Stimulated activated CD8-positive, alpha-beta memory T cell treated with anti-CD3 and anti-CD28 coated beads, Interleukin-4, amount 100 ng/mL, for 48 hours (primary cell): ENCODE data around the gene NSF.
"Not testable (repeated sequence)": the region's sequence is repeated elsewhere in the genome, so short reads cannot be mapped to it uniquely, and the experiment has no call there.

Source experiments
- DNase-seq: peaks from one replicate; pipeline ENCODE4 v3.0.0-alpha.2; 2020

The NSF gene

DNA sequence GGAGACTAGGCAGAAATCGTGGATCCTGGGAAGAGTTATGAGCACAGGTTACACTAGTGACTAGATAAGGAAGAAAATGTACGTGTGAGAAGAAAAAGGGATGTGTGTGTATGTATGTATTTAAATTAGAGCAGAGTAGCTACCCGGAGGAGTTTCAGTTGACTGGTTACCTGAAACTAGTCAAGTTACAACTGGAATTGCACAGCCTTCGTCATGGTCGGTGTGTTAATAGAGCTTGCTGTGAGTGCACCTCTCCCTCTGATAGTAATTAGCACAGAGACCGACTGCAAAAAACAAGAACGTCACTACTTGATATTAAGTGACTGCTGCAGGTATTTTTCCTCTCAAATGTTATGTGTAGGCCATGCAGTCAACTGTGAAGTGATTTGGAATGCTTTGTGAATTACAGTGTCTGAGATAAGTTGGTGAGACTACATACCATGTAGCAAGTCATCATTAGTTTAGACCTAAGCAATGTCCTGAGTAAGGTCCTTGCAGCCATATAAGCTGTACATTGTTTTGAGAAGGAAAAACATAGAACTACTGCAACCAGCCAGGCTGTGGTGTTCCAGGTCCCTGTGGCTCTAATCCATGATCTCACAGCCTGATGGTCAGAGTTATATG, 132.3 kb downstream of the NSF start:
- no peak for DNase-seq

DNA sequence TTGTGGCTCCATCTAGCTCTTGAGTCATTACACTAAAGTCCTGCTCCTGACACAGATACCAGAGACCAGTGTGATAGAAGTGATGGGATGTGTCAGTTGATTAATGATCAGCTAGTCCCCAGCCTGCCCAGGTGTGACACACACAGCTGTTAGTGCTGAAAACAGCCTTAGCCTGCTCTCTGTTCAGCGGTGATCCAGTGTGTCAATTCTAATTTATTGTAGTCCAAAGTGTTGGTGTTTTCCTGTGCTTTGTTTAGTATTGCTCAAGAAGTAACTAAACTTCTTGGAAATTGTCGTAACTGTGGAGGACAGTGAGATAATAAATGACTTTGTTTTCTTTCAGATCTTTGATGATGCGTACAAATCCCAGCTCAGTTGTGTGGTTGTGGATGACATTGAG, 135.7 kb downstream of the NSF start:
- DNase-seq: no peak

DNA sequence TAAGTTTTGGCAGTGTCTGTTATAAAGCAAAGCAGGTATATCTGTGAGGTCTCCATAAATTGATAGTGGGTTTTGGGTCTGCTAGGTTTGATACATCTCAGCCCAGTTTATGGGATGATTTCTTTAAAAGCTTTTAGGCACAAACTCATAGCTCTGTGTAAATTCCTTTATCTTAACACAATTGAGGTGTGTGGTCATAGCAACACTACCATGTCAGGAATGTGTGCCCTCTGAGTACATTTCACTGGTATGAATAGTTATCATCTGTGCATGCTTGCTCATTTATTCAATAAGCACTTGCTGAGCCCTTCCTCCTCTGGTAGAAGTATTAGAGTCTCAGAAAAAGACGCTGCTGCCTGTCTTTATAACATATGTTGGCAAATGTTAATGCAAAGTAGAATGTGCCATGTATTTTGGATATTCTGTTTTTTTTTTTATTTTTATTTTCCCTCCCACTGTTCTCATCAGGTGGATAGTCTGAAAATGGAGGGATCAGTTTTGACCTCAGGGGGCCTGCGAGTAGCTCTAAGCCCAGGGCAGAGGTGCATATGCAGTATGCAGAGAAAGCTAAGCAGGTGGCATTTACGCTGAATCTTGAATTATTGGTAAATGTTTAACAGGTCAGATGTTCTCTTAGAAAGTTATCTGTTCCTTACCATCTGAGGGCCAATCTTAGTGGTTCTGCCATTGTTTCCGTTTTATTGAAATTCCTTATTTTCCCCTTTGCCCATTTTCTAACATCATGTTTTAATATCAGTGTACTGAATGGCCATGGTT, 137.3 kb downstream of the NSF start:
- no peak for DNase-seq

DNA sequence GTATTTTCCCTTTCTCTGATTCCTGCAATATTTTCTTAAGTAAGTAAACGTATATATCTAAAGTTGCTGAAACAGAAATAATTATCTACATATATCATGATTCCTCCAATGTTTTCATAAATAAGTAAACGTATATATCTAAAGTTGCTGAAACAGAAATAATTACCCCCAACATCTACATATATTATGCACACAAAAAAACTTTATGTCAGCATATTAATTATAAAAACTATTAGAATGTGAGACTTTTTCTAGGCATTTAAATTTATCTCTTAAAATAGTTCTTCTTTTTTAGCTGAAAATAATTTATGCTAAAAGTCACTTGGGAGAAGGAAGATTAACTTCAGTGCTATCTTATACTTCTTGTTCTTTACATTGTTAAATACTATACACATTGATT, 139.6 kb downstream of the NSF start:
- DNase-seq: no peak

DNA sequence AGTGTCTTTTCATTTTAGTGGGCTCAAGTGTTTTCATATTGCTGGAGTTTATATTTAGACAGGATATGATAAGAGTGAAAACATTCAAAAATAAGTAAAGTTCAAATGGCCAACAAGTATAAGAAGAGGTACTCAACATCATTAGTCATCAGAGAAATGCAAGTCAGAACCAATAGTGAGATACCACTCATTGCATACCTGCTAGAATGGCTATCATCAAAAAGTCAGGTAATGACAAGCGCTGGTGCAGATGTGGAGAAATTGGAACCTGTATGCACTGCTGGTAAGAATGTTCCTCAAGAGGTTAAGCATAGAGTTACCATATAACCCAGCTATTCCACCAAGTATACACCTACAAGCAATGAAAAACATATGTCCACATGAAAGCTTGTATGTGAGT, 140.2 kb downstream of the NSF start:
- no peak for DNase-seq

DNA sequence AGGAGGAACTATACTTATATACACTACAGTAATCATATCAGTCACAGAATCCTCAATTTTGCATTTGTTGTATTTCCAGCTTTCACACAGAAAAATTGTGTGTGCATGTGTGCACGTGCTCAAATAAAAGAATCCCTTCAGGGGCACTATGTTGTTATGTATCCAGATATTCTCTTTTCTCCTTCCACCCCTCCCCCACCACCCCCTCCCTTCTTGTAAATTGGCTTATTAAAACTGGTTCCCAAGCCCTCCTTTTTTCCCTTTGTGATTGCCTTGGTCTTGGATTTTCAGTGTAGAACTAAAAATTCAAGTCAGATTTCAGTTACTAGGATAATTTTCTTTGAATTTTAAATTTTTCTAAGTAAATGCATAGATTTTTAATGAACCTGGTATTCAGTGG, 141.7 kb downstream of the NSF start:
- DNase-seq: no peak

DNA sequence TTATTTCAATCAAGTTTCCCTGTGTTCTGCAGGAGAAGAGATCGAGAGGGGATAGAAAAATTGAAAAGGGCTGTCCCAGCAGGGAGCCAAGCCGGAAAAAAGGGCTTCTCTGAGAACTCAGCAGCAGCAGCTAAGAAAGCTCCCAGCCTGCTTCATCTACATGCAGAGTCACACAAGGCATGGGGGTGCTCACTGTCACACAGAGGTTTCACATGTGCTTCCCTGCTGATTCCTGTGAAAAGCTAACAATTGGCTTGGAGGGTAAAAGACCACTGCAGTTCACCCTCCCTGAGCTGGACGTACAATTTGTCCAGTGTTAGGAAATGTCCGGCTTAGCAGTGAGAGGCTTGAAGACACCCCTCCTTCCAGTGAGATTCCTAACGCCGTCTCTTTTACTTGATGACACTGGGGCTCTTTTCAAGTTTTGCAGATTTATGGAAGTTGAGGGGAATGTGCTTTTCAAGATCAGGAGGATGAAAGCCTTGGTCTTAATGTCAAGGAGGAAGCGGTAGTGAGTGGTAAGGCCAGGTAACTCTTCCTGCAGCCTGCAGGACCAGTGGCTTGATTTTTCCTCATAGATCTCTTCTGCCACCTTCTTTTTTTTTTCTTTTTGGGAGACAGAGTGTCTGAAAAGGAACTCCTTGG, 142.4 kb downstream of the NSF start:
- no peak for DNase-seq

DNA sequence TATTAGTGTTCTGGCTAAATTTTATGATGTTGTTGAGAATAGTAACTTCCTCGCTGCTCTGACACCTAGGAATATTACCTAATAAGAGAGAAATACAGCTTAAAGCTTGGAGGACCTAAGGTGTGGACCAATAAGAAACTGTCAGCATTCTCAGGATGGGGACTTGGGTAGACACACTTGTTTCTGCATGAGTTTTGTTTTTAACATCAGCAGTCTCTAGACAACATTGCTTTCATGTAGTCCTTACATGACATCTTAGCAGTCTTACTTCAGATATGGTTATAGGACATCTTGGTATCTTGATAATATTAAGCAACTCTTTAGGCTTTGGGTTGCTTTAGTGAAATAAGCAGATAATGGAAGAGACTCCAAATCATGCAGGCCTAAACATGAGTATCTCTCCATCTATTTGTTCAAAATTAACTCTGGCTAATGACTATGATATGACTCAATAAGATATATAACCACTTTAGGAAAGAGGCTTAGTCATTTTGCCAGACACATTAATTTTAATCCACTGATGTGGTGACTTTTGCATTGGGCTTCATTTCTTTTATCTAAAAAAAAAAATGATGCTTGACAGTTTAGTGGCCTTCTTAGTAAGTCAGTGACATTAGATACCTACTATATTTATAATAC, 143.5 kb downstream of the NSF start:
- DNase-seq: no peak

DNA sequence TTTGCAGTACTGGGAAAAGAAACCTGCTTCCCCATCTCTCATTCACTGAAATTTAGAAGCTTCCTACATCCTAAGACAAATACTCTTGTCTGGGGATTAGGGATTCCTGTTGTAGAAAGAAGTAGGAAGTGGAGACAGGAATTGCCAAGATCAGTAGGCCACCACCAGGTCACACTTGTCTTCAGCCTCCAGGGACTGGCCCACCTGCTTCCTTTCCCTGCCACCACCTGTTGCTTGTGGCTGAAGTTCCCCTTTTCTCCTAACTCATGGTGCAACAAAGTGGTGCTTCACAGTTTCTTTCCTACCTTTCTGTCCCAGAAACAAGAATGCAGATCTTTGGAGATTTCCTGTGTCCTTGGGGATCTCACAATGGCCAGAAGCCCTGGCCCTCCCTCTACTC, 145.6 kb downstream of the NSF start:
- no peak for DNase-seq

DNA sequence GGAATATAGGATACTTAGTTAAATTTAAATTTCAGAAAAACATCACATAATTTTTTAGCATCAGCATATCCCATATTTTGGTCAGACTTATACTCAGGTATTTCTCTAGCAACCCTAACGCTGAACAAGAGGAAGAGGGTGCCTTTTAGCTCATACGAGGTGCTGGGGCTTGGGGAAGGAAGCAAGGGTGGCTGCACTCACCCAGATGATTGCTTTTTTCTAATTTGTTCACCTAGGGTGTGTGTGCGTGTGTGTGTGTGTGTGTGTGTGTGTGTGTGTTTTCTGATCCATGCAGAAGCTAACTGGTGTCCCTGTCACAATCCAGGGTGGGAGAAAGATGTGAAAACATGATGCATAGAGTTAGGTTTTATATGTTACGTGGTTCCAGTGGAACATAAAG, 146.9 kb downstream of the NSF start:
- no peak for DNase-seq

DNA sequence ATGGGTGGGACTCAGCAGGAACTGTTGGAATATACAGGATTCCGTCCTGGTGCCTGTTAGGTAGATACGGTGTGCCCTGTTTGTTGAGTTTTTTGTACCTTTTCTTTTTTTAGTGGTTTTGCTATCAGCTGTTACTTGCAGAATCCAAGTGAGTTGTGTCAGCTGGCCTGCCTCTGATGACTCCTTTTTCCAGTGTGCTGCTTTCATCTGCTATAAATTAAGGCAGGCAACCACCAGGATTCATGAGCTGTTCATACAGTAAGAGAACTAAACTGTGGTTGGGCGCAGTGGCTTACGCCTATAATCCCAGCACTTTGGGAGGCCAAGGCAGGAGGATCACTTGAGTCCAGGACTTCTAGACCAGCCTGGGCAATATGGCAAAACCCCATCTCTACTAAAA, 148.1 kb downstream of the NSF start:
- DNase-seq: no peak

DNA sequence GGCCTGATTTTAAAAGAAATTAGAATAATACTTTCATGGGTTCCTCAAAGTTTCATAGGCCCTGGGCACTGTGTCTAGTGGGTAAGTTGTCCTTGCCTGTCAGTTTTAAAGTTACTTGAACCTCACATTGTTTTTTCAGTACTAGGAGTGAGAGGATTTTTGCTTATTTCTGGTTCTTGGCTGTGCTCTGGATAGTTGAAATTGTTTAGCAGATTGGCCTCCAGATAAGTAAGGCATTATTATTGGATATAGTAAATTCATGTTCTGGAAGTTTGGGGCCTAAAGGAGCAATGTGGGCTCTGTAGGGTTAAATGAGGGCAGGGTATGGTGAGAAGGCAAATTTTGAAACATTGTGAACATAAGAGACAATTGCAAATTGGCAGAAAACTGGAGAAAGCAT, 149.5 kb downstream of the NSF start:
- no peak for DNase-seq

DNA sequence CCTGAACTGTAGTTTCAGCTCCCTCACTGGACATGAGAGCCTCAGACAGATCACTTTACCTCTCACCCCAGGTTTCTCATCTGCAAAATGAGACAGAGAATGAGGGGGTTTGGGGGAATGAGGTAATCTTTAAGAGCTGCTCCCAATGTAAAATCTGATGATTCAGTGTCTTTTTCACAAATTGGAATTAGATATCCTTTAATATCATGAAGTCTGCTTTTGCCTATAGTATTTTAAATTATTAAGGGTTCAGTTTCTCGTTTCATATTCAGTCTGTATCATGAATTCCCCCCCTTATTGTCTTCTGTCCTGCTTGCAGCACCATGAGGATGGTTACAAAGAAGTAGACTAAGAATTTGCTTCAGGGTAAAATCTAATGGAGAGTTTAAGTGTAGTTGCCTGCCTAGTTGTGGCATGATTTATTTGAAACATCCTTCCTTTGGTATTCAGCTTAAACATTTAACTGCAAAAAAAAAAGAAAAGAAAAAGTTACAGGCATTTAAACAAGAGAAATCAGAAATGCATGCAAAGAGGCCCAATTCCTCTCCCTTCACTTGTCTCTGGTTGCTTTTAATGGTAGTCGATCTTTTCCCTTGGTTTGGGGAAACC, 150.8 kb downstream of the NSF start:
- no peak for DNase-seq

DNA sequence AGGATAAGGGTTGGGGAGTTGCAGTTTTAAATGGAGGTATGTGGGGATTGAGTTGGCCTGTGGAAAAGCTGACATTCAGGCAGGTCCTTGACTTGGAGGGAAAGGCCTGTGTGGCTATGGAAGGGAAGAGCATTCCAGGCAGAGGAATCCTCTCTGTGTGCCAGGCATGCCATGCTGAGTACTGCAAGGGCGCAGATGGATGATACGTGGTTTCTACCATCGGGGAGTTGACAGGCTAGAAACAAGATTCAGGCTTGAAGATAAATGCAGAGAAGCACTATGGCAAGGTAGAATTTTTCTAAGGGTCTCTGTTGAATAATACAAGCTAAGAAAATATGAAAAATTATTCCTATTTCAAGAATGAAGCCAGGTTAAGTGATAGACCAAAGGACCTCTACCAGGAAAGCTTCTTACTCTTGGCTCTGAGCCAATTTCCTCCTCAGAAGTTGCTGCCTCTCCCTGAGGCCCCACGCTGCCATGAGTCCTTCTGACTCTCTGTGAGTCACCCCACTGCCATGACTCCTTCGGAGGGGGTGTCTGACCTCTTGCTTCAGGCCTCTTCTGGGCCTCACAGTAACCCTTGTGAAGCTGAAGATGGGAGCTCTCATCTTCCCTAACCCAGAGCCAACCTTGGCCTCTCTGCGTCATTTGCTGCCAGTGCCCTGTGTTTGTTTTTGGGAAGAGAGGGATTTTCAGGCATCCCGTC, 152.2 kb downstream of the NSF start:
- no peak for DNase-seq

DNA sequence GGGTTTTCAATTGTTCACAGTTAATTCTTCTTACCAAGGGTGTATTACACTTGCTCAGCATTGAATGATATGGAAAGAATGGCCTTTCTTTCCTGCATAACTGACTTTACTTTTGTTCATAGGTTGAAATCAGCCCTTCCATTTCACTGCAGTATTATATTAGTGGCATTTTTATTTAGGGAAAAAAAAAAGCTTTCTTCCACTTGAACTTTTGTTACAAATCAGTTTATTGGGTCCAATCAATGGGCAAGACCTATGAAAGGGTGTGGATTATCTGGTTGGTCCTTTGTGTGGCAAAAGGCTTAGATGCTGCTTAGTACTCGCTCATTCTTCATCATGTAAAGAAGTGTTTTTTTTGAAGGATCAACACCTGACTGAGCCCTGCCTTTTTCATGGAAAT, 154.0 kb downstream of the NSF start:
- no peak for DNase-seq

DNA sequence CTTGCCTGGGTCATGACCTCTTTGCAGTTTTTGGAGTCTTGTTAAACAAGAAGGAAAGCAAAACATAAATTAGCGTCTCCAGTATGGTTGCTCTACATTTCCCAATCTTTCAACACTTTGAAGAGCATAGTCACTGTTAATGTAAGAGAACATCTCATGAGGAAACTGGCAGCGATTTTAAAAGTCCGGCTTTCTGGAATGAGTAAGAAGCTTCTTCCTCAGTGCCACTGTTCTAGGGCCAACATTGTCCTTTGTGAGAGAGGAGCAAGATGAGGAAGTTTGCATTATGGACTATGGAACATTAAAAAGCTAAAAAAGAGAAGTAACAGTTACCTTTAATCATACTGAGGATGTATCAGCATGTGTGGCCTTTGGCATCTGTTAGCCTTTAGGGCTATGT, 154.9 kb downstream of the NSF start:
- no peak for DNase-seq

DNA sequence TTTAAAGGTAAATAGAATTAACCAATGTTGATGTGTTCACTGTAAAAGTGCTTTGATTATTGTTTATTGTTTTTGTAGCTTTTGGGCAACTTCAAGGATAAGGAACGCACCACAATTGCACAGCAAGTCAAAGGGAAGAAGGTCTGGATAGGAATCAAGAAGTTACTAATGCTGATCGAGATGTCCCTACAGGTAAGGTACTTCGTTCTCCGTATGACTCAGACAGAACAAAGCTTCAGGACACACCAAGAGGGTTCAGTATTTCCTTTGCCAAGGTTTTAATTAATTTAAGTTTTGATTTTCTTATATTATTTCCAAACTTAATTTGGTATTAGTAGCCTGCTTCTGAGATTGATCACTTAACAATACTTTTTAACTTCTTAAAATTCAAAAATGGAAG, 161.0 kb downstream of the NSF start:
- DNase-seq: no peak

DNA sequence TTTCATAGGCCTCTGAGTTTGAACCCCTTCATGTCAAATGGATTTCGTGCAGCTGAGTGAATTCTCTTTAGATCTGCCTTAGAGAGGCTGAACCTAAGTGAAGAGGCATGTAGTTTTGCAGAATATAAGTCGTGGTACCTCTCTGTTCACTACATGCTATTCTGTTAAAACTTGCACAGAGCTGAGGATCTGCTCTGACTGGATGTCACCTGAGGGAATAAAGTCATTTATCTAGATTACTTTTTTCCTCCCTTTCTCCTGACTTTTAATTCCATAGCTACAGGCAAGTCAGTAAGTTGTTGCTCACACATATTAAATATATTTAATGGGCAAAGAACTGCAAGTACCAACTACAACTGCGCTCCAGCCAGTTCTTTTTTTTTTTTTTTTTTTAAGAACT, 163.3 kb downstream of the NSF start:
- no peak for DNase-seq

DNA sequence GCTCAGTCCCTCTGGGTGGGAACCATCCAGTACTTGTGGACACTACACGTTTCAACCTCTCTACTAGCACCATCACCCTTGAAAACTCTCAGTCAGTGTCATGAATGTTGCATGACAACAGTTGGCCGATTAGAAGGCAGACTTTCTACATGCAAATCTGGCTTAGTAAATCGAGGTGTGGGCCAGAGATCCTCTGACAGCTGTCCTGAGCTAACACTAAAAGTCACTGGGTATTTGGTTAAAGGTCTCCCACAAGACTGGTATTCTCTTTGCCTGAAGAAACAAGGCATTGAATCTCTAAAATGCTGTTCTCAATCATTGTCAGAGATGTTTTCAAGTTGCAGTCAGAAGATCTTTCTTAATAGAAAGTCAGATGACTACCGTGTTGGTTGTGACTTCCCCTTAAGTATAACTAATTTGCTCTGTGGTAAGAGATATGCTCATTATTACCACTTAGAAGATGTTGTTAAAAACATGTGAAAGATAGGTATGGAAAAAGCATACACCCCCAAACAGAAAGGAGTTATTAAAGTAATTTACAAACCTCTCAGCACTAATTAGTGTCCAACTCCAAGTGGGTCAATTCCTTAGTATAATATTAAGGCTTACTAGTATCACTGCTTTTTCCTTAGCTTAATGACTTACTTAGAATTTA, 165.7 kb downstream of the NSF start:
- DNase-seq: no peak

DNA sequence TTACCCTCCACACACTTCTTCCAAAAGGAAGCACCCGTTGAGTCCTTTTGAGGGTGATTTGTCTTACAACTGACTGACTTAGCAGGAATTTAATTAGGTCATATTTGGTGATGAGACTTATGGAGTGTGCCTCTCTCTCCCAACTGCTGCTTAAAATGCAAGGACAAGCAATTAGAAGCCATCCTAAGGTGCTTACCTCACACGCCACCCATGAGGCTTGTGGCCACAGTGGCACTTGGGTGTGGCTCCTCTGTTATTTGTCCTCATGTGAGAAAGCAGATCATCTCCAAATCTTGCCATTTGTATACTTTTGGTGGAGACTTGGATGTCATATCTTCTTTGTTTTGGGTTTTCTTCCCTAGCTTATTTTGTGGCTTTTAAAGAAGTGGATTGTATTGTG, 166.4 kb downstream of the NSF start:
- no peak for DNase-seq

DNA sequence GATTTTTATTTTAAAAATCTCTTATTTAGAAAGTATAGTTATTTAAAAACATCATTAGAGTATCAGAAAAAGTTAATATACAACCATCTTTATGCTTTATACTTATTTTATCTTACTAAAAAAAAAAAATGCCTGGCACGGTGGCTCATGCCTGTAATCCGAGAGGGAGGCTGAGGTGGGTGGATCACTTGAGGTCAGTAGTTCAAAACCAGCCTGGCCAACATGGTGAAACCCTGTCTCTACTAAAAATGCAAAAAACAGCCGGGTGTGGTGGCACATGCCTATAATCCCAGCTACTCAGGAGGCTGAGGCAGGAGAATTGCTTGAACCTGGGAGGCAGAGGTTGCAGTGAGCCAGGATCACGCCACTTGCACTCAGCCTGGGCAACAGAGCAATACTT, 167.1 kb downstream of the NSF start:
- DNase-seq: not testable (repeated sequence)

DNA sequence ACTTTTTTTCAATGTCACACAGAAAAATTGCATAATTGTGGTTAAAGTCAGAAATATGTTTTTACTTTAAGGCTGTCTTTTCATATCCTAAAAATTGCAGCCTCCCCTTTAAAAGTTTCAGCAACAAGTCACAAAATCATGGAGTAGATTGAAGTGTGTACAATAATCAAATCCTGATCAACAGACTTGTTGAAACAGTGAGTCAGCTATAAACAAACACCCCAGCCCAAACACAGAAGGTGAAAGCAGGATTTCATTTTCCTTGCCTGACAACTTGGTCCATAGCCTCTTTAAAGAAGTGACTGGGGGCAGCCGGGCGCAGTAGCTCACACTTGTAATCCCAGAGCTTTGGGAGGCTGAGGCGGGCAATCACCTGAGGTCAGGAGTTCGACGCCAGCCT, 168.1 kb downstream of the NSF start:
- DNase-seq: no peak
